ENCODE results near the gene TNFRSF1B. TPM values are rescaled to one million over a fixed set of nuclear protein-coding genes. Genes with fewer than 3 reads are reported as not detected.

The TNFRSF1B gene
- total and polyA plus RNA-seq, 2 of the 8 experiments (the other 6 are each of a cell fraction or from before 2014, with no cell fraction given) = 1.7 to 2.9 TPM

- peaks cover 0 to 2% (median 0%) of the 10 kb centered on the region in 4 experiments; a peak in 1 of 7 replicates for H3K27me3 ChIP-seq (replicated peaks in 1 of 4; ENCODE audit: control insufficient read depth in 3 of 4, extremely low read depth in 1 of 4, insufficient read depth in 3 of 4, low read length in 3 of 4)
- H4K8ac ChIP-seq (ENCODE audit: extremely low read depth, insufficient read depth, low read length) = no peak overlapping the region
- H3K79me2 ChIP-seq (ENCODE audit: control insufficient read depth in 1 of 2, insufficient read depth in 2 of 2, low read length in 2 of 2) = no peaks in the 10 kb centered on the region
- H4K91ac ChIP-seq (replicated peaks; ENCODE audit: insufficient read length, low read length) = no peak overlapping the region
- no peak overlapping the region for H3K23ac ChIP-seq (ENCODE audit: insufficient read length)
- H3K9me3 ChIP-seq (ENCODE audit: insufficient read depth in 2 of 2, low read depth in 1 of 2, low read length in 1 of 2) = no peaks in the 10 kb centered on the region; a peak in 1 of 4 replicates
- DNase-seq (ENCODE audit: low read depth in 1 of 2, low spot score in 2 of 2) = no peak
- H3K23me2 ChIP-seq (ENCODE audit: low read depth, low read length) = no peaks in the 10 kb centered on the region
- H2BK5ac ChIP-seq (ENCODE audit: low read depth, low read length) = no peak overlapping the region
- H2AK5ac ChIP-seq (ENCODE audit: low read depth, low read length) = no peak overlapping the region
- no peaks in the 10 kb centered on the region for H3K79me1 ChIP-seq (ENCODE audit: low read depth, low read length)
- H2AFZ ChIP-seq (ENCODE audit: low read length) = no peak overlapping the region
- no peak overlapping the region for H3K4ac ChIP-seq (replicated peaks; ENCODE audit: insufficient read length, low read depth, low read length)
- H3K36me3 ChIP-seq (ENCODE audit: control insufficient read depth in 2 of 4, insufficient read depth in 4 of 4, low read length in 3 of 4) = no peaks in the 10 kb centered on the region
- ChIA-PET CTCF (ENCODE audit: partially characterized antibody) (interaction anchor here (0.9 to 9.2 kb wide), 8 partner anchors 12 to 94 kb away, joined by 3 to 79 read pairs (median 4); no protein-coding TSS in a partner anchor), POLR2A (ENCODE audit: partially characterized antibody) (no interaction called here)
- FAIRE-seq = no peak
- H3K27ac ChIP-seq (ENCODE audit: low read depth, low read length) = no peak overlapping the region
- no peak overlapping the region for H2BK12ac ChIP-seq (ENCODE audit: low read depth, low read length)
- no peak overlapping the region for H3K4me2 ChIP-seq (ENCODE audit: insufficient read depth in 1 of 2, low read depth in 2 of 2, low read length in 2 of 2)
- no peak overlapping the region for H2BK120ac ChIP-seq (replicated peaks; ENCODE audit: low read depth, low read length)
- no peak overlapping the region for H2BK15ac ChIP-seq (ENCODE audit: low read length)
- WGBS, 2 experiments (ENCODE audit: extremely low coverage in 1 of 2, insufficient coverage in 1 of 2, insufficient read length in 1 of 2, insufficient replicate concordance in 2 of 2, low coverage in 1 of 2, low lambda C conversion rate in 2 of 2, missing lambda C conversion rate in 1 of 2) = 84% methylated on average over 5 of the region's 5 CpGs; no CpG with 5 or more reads in 1 of the 2 experiments
- TF ChIP-seq KDM1A (IDR thresholded peaks at IDR 0.05; ENCODE audit: borderline replicate concordance, low read length) = peak; percentile 70; the same call in 1 of the 2 replicates
- no peak for TF ChIP-seq ASH2L (IDR thresholded peaks at IDR 0.05; ENCODE audit: low read length)
- peaks cover 0 to 5% (median 3%) of the 10 kb centered on the region in 4 experiments; a peak in 5 of 7 replicates for H3K4me1 ChIP-seq (replicated peaks in 1 of 4; ENCODE audit: control insufficient read depth in 3 of 4, insufficient read depth in 4 of 4, low read length in 3 of 4)
- no peak overlapping the region for H3K14ac ChIP-seq (ENCODE audit: insufficient read length)
- no peak overlapping the region; a peak in 1 of 7 replicates for H3K9ac ChIP-seq (replicated peaks in 1 of 4; ENCODE audit: extremely low read depth in 1 of 4, low read depth in 3 of 4, low read length in 3 of 4)
- H2BK20ac ChIP-seq (ENCODE audit: low read length) = no peak overlapping the region
- H3K56ac ChIP-seq (replicated peaks; ENCODE audit: insufficient read length, low read depth, low read length) = no peak overlapping the region
- H3K4me3 ChIP-seq (ENCODE audit: extremely low read depth in 1 of 4, insufficient read depth in 2 of 4, low read depth in 3 of 4, low read length in 4 of 4) = no peak overlapping the region
- no peak overlapping the region for H4K5ac ChIP-seq (ENCODE audit: insufficient read length, low read depth, low read length)
- no peaks in the 10 kb centered on the region for H4K20me1 ChIP-seq (replicated peaks in 1 of 2; ENCODE audit: control insufficient read depth in 1 of 2, insufficient read depth in 2 of 2, low read length in 2 of 2)
- no peak overlapping the region for H3K18ac ChIP-seq (ENCODE audit: extremely low read depth, low read length)
These were observed 17.6 kb upstream of the TNFRSF1B start for GRCh38 chr1:12148958-12149790.

All from H1 (cell line).